Activated naive CD8-positive, alpha-beta T cell treated with anti-CD3 and anti-CD28 coated beads, Interleukin-2, amount 50 U/mL, for 16 hours (primary cell): ENCODE measurements around the gene ATP5PB.

ENCODE experiments used
- DNase-seq: peaks from one replicate; pipeline ENCODE4 v3.0.0-alpha.2; 2020; ENCODE audit warnings: low read depth, low spot score

Gene ATP5PB

GRCh38 chr1:111448918-111449702 is at the start of gene ATP5PB, which contains the start of gene WDR77:
Gene ATP5PB, plus strand, starts transcription at chr1:111449464. Its CDS starts 78 bp downstream, at chr1:111449542.
Gene WDR77, minus strand, starts transcription at chr1:111449256. Its CDS starts 87 bp downstream, at chr1:111449169.
- DNase-seq, result peak; percentile 75

- peak; percentile 6 for DNase-seq
These were observed 49.3 kb upstream of the ATP5PB start for GRCh38 chr1:111399792-111400610.

GRCh38 chr1:111402083-111402482 is 47.2 kb upstream of the ATP5PB start:
- DNase-seq, result no peak

DNA sequence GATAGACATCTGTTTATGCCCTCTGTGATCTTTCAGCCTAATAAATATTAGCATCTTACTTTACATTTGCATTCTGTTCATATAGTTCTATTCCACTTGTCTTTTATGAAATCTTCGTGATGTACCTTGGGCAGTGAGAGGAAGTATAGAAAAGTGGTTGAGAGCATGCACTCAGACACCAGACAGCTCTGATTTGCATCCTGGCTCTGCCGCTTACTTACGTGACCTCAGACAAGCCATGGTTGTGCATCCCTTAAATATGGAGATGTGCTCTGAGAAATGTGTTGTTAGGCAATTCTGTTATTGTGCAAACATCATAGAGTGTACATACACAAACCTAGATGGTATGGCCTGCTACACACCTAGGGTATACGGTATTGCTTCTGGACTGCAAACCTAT is 44.7 kb upstream of the ATP5PB start:
- DNase-seq, result no peak

- DNase-seq, result no peak
These were observed 42.9 kb upstream of the ATP5PB start for GRCh38 chr1:111406321-111406768.

GRCh38 chr1:111407301-111407700 is 42.0 kb upstream of the ATP5PB start:
- DNase-seq, result no peak

- no peak for DNase-seq
These were observed 36.4 kb upstream of the ATP5PB start for GRCh38 chr1:111412839-111413238.

- no peak for DNase-seq
These were observed 34.5 kb upstream of the ATP5PB start for GRCh38 chr1:111414756-111415155.

DNA sequence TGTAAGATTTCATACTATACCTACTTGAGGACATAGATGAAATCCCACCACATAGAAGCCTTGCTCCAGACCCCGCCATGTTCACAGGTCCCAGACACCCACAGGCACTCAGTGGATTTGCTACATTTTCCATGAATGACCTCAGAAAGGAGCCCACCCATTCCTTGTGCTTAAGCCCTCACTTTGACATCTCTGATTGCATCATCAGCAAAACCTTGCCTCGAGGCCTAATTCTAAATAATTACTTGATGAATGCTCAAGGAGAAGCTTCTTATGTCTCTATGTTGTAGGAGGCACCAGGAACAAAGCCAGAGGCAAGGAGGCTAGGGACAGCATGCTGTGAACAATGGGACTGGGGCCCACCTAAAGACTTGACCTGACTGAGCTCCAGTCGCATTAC is 33.8 kb upstream of the ATP5PB start:
- no peak for DNase-seq

GRCh38 chr1:111417755-111418154 is 31.5 kb upstream of the ATP5PB start:
- no peak for DNase-seq

- no peak for DNase-seq
These were observed 30.2 kb upstream of the ATP5PB start for GRCh38 chr1:111419037-111419436.

DNA sequence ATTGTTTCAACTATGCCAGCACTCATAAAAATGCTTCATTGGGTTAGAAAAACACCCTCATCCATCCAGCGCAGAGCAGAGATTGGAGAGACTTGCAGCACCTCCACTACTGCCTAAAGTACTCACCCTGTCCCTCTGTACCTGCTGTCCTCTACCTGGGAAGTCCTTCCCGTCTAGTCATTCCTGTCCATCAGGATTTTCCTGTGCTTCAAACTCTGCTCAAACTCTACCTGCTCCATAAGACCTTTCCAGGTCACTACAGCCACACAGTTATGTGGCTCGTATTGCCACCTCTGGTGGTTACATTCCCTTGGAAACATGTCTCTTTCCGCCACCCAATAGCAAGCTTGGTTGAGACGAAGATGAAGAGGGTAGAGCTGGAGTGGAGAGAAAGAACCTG is 28.9 kb upstream of the ATP5PB start:
- no peak for DNase-seq

DNA sequence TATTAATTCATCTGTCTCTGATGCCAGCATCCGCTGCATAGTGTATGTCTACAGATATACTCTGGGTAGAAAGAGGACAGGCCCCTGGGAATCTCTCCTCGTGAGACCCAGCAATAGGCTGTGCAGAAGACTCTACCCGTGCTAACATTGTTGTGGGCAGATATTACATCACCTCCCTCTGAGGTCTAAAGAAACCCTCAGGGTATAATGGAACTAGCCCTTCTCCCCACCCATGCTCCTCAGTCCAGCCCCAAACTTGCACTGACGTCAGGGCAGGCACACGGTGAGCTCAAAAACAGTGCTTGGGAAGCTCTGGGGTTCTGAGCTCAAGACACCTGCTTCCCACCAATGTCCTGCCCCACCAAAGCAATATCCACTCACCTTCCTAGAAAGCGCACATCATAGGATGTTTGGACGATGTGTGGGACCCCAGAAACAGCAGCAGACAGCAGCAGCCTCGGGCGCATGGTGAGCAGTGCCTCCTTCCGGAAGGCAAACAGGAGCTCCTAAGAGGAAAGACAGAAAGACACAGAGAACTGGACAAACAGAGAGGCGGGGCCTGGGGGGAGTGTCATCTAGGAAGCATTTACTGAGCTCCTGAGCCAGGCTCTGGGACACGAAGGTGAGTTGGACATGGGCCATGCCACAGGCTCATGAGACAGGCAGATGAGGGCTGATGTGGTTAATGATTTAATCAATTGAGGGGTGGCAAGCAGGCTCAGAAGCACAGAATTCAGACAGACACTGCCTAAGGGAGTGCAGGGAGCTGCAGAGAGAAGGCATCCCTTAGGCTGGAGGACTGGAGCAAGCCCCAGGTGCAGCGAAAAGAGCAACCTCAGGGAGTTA is 26.5 kb upstream of the ATP5PB start:
- DNase-seq, result no peak

GRCh38 chr1:111424281-111424680 is 25.0 kb upstream of the ATP5PB start:
- no peak for DNase-seq

- no peak for DNase-seq
These were observed 12.5 kb upstream of the ATP5PB start for GRCh38 chr1:111436726-111437125.

- no peak for DNase-seq
These were observed 9.6 kb upstream of the ATP5PB start for GRCh38 chr1:111439461-111440351.

DNA sequence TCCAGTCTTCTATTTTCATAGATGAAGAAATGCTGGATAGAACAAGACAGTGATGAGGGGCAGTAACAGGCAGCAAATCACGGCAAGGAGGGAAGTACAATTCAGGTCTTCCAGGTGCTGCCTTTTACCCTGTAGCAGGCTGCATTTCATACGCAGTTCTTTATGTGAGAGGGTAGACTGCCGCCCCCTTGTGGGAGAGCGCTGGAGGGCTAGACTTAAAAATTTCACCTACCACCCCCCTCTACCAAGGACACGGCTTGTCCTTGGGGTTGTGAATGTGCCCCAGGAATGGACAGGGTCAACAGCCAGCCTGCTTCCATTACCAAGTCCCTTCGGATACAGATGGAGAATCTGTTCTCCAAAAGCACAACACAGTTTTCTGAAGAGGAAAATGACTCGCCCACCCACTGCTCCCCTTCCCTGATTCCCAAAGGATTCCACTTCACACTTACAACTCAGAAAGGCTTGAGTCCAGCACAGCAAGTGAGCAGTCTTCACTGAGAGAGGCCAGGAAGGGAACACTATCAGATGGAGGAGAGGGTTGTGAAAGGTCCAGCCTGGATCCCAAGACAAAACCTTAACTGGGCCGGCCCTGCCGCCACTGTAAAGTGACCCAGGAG is 7.6 kb upstream of the ATP5PB start:
- no peak for DNase-seq

- no peak for DNase-seq
These were observed 6.8 kb upstream of the ATP5PB start for GRCh38 chr1:111442457-111442856.

GRCh38 chr1:111444031-111444430 is 5.2 kb upstream of the ATP5PB start:
- DNase-seq, result no peak

- no peak for DNase-seq
These were observed 2.7 kb upstream of the ATP5PB start for GRCh38 chr1:111446546-111446945.
